Bronchial epithelial cell (primary cell): ENCODE measurements around the gene OR2H1. TPM values are rescaled to one million over a fixed set of nuclear protein-coding genes. Genes with fewer than 3 reads are reported as not detected.
A peak's percentile ranks its signal among the peaks of the same experiment; 100 is the strongest.

Source experiments
- DNase-seq: peaks from one replicate; pipeline ENCODE4 v3.0.0-alpha.2; 2010; ENCODE audit warnings: low read depth
- FAIRE-seq: peaks from 2 replicates; lab custom pipeline; 2011; peaks lifted over from hg19 to GRCh38; lab: Jason Lieb, UNC
- H3K27me3 ChIP-seq: 2 replicates; pipeline ENCODE4 v1.5.1; 2011; ENCODE audit warnings: low read length; ENCODE audit not compliant: control insufficient read depth, insufficient read depth
- H3K36me3 ChIP-seq: 2 replicates; pipeline ENCODE4 v1.5.1; 2011; ENCODE audit warnings: low read length; ENCODE audit not compliant: control insufficient read depth, insufficient read depth
- H3K4me3 ChIP-seq: 2 replicates; pipeline ENCODE4 v1.5.1; 2011; ENCODE audit warnings: mild to moderate bottlenecking, low read depth, low read length, control low read depth
- total RNA-seq: library from RNA; depleted of rRNA; stranded (reverse); fragments of >200 nt; gene quantifications from 2 replicates; pipeline ENCODE4 v1.2.1, GENCODE V29; 2014
- TF ChIP-seq, protein P1 (sequence below): IDR thresholded peaks from 2 replicates; pipeline ENCODE4 v1.5.1; 2011; ENCODE audit warnings: mild to moderate bottlenecking, moderate library complexity, low read length, control low read depth, inconsistent platforms; ENCODE audit not compliant: insufficient read depth, severe bottlenecking

OR2H1 gene
- total RNA-seq, 1 donor from 2014 or later, result not detected

DNA sequence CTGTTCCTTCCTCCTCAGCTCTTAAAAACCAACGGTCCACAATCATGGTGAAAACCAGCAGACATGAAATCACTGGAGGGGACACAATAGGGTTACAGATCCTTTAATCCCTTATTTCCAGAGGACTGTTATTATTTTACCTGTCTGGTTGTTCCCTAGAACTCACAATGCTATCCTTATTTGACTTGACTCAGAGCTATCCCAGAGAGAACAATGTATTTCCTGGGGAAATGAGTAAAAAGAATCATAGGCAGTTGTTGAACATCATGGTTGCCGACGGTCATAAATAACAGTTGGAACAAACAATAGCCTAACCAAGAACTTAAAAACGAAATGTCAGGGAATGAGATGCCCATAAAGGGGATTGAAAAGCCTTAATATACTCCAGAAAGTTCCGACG, 9.3 kb downstream of the OR2H1 start:
- no peak overlapping the region for H3K4me3 ChIP-seq
- H3K36me3 ChIP-seq, result no peaks in the 10 kb centered on the region
- no peak for FAIRE-seq
- TF ChIP-seq, protein P1, sequence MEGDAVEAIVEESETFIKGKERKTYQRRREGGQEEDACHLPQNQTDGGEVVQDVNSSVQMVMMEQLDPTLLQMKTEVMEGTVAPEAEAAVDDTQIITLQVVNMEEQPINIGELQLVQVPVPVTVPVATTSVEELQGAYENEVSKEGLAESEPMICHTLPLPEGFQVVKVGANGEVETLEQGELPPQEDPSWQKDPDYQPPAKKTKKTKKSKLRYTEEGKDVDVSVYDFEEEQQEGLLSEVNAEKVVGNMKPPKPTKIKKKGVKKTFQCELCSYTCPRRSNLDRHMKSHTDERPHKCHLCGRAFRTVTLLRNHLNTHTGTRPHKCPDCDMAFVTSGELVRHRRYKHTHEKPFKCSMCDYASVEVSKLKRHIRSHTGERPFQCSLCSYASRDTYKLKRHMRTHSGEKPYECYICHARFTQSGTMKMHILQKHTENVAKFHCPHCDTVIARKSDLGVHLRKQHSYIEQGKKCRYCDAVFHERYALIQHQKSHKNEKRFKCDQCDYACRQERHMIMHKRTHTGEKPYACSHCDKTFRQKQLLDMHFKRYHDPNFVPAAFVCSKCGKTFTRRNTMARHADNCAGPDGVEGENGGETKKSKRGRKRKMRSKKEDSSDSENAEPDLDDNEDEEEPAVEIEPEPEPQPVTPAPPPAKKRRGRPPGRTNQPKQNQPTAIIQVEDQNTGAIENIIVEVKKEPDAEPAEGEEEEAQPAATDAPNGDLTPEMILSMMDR, result no peak
- H3K27me3 ChIP-seq, result peaks cover 2% of the 10 kb centered on the region
- peak; percentile 60 for DNase-seq

DNA sequence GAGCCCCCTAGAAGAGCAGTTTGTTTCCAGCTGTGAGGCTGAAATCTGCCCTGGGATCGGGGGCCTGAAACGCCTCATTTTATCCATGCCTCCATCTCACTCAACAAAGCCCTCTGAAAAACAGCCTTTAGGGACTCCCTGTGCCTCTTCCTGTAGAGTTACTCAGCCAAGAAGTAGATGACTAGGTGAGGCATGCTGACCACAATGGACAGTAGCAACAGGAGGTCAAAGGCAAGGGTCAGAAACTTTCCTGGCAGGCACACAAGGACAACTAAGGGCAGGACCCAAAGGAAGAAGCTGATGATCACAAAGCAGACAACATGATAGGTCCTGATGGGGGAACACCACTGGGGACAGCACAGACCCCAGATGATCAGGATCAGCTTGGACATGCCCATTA, 18.0 kb downstream of the OR2H1 start:
- Histone ChIP-seq H3K27me3 (no peaks in the 10 kb centered on the region), H3K36me3 (no peaks in the 10 kb centered on the region), H3K4me3 (no peak overlapping the region)
- peak; percentile 3 for DNase-seq
- TF ChIP-seq, protein P1, result no peak
- FAIRE-seq, result no peak

DNA sequence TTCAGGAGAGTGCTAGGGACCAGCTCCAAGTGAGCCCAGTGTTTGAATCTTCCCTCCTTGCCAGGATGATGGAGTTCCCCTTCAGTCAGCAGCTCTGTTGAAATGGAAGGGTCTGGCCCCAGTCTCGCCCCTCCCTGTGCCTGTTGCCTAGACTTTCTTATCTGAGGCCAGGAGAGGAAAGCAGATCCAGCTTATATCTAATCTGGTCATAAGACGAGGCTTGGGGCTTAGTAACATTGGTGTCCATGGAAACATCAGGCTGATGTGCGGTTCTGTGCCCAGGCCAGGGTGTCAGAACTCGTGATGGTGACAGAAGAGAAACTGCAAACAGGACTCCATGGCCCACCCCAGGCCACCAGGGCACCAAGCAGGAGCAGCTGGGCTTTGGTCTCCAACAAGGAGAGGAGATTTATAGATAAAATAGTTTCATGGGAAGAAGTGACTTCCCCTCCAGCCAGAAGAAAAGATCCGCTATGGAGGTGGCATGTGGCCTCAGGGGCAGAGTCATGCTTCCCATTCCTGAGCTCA, 21.0 kb downstream of the OR2H1 start:
- FAIRE-seq, result no peak
- DNase-seq, result no peak
- TF ChIP-seq, protein P1, result no peak

DNA sequence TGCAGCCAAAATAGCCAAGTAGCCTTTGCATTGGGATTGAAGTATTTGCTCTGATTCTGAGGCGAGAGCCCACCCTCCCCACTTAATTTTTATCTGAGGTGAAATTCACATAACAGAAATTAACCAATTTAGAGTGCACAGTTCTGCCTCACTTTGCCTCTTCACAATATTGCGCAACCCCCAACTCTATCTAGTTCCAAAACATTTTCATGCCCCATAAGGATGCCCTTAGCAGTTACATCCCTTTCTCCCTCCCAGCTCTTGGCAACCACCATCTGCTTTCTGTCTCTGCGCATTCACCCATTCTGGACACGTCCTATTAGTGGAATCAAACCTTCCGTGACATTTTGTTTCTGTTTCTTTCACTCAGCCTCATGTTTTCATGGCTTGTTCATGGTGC, 21.8 kb downstream of the OR2H1 start:
- DNase-seq, result no peak
- Histone ChIP-seq H3K27me3 (no peaks in the 10 kb centered on the region), H3K4me3 (no peak overlapping the region), H3K36me3 (no peaks in the 10 kb centered on the region)
- TF ChIP-seq, protein P1, result no peak
- FAIRE-seq, result no peak

More for the DNA sequence above, 21.0 kb downstream of the OR2H1 start:
- no peak overlapping the region for H3K4me3 ChIP-seq
- H3K36me3 ChIP-seq, result no peaks in the 10 kb centered on the region
- no peaks in the 10 kb centered on the region for H3K27me3 ChIP-seq

DNA sequence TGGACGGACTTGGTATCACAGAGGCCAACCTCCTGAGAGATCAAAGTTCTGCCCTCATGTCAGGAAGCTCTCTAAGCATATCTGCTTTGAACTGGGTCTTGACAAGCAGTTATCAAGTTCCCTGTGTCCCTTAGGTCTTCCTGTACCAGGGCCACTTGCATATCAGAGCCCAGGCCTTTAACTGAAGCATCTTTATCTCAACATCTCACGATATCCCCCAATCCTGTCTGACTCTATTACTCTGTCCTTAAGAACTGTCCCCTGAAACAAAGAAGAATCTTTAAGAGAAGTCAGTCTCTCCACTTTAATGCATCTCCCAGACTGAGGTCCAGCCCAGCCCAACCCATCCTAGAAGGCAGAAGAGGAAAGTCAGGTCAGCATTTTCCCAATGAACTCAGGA, 22.6 kb downstream of the OR2H1 start:
- no peak for FAIRE-seq
- Histone ChIP-seq H3K27me3 (no peaks in the 10 kb centered on the region), H3K4me3 (no peak overlapping the region), H3K36me3 (no peaks in the 10 kb centered on the region)
- TF ChIP-seq, protein P1, result no peak
- no peak for DNase-seq

DNA sequence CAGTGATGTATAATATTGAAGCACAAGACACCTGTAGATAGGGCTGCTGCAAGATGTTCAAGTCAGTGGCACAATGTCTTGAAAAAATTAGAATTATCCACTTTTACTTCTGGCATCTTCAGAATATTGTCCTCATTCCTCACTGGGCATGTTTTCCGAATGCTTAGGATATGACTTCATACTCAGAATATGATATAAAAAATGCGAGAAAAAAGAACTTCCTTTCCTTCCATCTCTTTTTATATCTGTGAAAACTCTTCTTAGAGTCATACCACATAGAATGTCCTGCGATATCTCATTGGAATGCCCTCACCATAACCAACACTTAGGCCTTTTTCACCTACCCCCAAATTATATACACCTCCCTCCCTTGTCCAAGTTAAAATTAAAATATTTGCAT, 26.2 kb downstream of the OR2H1 start:
- TF ChIP-seq, protein P1, result no peak
- FAIRE-seq (no peak), DNase-seq (no peak)
- no peaks in the 10 kb centered on the region for H3K36me3 ChIP-seq
- H3K4me3 ChIP-seq, result no peak overlapping the region
- H3K27me3 ChIP-seq, result no peaks in the 10 kb centered on the region
